Cardiac muscle cell (in vitro differentiated cells and primary cell): ENCODE measurements around the gene SUSD4. TPM values are rescaled to one million over a fixed set of nuclear protein-coding genes. Genes with fewer than 3 reads are reported as not detected.

Source experiments
- DNase-seq, 2 donors: peaks; one replicate each; pipeline versions ENCODE4 v3.0.0 to v3.0.0-alpha.2; 2010 to 2017; ENCODE audit warnings: low read depth in 1 of 2, low spot score in 1 of 2
- H3K27ac ChIP-seq: fragments of 200-600 bp; sonication (generic); 2 replicates; pipeline ENCODE4 v1.5.1; 2016
- H3K27me3 ChIP-seq: fragments of 200-600 bp; sonication (generic); 2 replicates; pipeline ENCODE4 v1.6.0; 2016; ENCODE audit warnings: control low read depth
- H3K36me3 ChIP-seq: fragments of 200-600 bp; sonication (generic); 2 replicates; pipeline ENCODE4 v1.5.1; 2016; ENCODE audit warnings: control low read depth
- H3K4me1 ChIP-seq: fragments of 200-600 bp; sonication (generic); 2 replicates; pipeline ENCODE4 v1.8.1; 2017; ENCODE audit warnings: low read depth, mild to moderate bottlenecking, mixed run types
- H3K4me3 ChIP-seq: fragments of 200-600 bp; sonication (generic); 2 replicates; pipeline ENCODE4 v1.5.1; 2016; ENCODE audit warnings: mild to moderate bottlenecking
- H3K9me3 ChIP-seq: fragments of 200-600 bp; sonication (generic); 2 replicates; pipeline ENCODE4 v1.5.1; 2017; ENCODE audit warnings: low read depth, mild to moderate bottlenecking, control low read depth
- CTCF ChIP-seq: IDR thresholded peaks from 2 replicates; pipeline ENCODE4 v1.5.1; 2012; ENCODE audit warnings: low read depth, mild to moderate bottlenecking, low read length
- polyA plus RNA-seq: library from polyadenylated mRNA; unstranded; fragments of >200 nt; fragmentation: Nextera tagmentation; extraction: Ambion mirVana; gene quantifications from 2 replicates; pipeline ENCODE4 v1.2.1, GENCODE V29; 2016
- total RNA-seq: library from RNA; depleted of rRNA; stranded (reverse); fragments of >200 nt; gene quantifications from 2 replicates; pipeline ENCODE4 v1.2.3, GENCODE V29; 2016

The SUSD4 gene
- total and polyA plus RNA-seq, 2 experiments from 2014 or later = 20.9 to 31.6 TPM

GRCh38 chr1:223175633-223176032, 188.3 kb downstream of the SUSD4 start:
- Histone ChIP-seq H3K4me3 (no peak overlapping the region), H3K9me3 (no peaks in the 10 kb centered on the region), H3K36me3 (no peaks in the 10 kb centered on the region), H3K4me1 (peaks cover 8% of the 10 kb centered on the region), H3K27ac (no peak overlapping the region), H3K27me3 (no peaks in the 10 kb centered on the region)
- TF ChIP-seq CTCF = no peak
- DNase-seq = no peak

GRCh38 chr1:223175032-223175431, 188.9 kb downstream of the SUSD4 start:
- peak; percentile 12 to 67 for DNase-seq
- Histone ChIP-seq H3K36me3 (no peaks in the 10 kb centered on the region), H3K4me3 (no peak overlapping the region), H3K4me1 (peaks cover 8% of the 10 kb centered on the region), H3K9me3 (no peaks in the 10 kb centered on the region), H3K27ac (no peak overlapping the region), H3K27me3 (no peaks in the 10 kb centered on the region)
- peak; percentile 20 for TF ChIP-seq CTCF

Other genes with a start within 250 kb of the SUSD4 start
- 0.74 and 2.1 TPM in 2 replicates for gene TLR5, start 220.9 kb downstream of the SUSD4 start, total RNA-seq
- 2.0 and 6.7 TPM in 2 replicates for gene TLR5, start 220.9 kb downstream of the SUSD4 start, polyA plus RNA-seq
- not detected in 2 replicates for gene CCDC185, start 29.2 kb upstream of the SUSD4 start, total RNA-seq
- not detected in 2 replicates for gene CCDC185, start 29.2 kb upstream of the SUSD4 start, polyA plus RNA-seq